NCI-H2196 (cell line): ENCODE results near the gene ZNF860.
"Not testable (repeated sequence)": the region's sequence is repeated elsewhere in the genome, so short reads cannot be mapped to it uniquely, and the experiment has no call there.

ENCODE experiments used
- DNase-seq: peaks from one replicate; lab custom pipeline; 2025; ENCODE audit not compliant: unreplicated experiment; lab: John Stamatoyannopoulos, UW

ZNF860 gene

DNA sequence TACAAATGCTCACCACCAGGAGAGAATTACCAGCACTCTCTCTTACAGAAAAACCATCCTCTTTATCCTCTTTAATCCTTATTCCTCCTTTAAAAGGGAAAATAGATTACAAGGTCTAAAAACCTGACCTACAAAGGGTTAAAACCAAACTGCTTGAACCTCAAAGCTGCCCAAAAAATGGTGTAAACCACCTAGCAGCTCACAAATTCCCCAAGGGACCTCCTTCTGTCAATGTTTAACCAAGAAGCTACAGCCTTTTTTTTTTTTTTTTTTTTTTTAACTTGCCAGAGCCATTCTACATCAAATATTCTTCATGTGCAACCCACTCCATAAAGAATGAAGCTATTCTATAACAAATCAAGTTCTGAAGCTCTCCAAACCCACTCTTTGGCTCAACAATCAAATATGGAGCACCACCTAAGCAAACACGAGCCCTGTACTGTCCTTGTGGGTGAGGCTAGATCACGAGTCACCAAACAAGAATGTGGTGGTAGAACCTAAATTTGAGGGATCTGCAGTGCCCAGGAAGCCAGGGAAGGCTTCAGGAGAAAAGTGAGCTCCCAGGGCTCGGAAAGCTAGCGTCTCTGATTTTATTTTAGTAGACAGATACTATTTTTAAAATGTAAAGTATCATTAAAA, 20.6 kb upstream of the ZNF860 start:
- no peak for DNase-seq

DNA sequence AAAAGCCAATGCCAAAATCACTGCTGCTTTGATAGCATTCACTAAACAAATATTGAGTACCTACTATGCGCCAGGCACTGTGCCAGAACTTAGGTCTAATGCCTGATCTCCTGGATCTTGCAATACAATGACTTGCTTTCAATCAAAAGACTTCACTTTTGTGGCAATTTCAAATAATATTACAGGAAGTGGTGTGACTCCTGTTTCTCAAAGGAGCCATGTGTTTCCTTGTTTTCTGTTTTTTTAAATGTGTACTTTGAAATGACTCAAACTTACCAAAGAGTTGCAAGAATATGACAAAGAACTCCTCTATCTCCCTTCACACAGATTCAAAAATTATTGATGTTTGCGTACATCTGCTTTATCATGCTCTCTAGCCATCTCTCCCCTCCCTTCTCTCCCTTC, 18.7 kb upstream of the ZNF860 start:
- DNase-seq: no peak

DNA sequence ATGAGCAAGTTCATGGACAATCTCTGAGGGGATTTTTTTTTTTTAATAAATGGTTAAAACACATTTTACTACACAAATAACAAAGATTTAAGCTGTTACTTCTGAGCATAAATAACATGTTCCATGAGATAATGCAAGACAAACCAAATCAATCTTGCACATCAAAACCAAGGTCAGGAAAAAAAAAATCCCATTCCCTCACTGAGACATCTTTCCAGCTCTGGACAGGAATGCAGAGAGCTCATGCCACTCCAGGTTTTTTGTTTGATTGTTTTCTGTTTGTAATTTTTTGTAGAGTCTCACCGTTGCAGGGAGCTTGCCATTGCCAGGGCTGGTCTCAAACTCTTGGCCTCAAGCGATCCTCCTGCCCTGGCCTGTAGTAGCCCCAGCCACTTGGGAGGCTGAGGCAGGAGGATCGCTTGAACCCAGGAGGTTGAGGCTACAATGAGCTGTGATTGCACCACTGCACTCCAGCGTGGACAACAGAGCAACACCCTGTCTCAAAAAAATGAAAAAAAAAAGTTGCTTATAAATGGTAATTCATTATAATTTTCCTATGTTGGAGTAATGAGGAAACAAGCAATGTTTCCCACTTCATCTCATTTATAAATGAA, 14.5 kb upstream of the ZNF860 start:
- no peak for DNase-seq

DNA sequence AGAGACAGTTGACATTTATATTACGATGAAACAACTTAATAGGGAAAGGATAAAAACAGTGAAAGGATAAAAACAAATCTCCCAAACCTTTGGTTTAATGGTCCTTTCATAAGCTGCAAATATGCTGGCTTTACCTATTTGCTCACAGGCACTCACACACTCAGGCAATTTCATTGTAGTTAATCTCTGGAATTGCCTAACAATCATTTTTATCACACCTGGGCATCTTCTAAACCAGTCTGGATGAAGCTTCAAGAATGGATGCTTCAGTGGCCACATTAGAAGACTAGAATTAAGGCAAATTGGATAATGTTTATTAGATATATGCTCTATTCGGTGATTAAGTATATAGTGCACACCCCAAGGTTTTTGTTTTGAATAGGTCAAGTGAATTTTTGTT, 14.0 kb upstream of the ZNF860 start:
- no peak for DNase-seq

DNA sequence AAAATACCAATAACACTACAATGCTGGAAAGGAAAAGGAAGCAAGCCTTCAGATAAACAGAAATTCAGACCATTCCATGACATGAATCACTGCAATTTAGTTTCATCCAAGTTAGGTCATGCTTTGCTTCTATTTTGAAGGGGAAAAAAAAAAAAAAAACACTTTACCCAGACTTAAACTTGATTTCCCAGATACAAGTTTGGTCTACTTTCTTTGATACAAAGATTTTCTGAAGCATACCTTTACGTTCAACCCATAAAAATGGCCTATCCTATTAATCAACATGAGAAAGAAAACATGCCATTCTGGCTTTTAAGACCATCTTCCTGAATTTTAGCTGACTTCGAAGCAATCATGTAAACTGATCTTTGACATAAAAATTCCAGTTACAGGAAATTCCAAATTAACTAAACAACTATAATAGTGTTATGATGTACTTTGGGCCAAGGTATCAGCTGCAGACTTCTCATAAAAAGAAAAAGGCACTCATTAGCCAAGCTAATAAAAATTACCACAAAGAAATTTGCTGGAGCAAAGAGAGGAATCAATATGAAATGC, 13.1 kb upstream of the ZNF860 start:
- no peak for DNase-seq

DNA sequence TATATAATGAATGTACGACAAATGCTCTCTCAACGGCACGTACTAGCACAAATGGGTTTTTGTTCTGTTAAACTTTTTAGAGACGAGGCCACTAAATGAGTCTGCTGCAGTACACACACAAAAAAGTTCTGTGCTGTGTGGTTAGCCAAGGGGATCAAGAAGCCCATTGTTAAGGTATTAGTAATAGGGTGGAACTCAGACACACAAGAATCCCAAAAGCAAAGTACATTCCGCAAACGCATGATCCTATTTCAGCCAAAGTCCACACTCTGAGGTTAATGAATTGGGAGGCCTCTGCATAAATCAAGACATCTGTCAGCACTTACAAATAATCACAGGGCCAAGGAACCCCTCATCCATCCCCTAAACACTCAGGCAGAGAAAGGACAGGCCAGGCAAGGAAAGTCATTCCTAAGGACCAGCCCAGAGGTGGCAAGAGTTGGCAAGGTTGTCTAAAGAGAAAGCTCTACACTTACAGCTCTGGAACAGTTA, 12.6 kb upstream of the ZNF860 start:
- DNase-seq: no peak

DNA sequence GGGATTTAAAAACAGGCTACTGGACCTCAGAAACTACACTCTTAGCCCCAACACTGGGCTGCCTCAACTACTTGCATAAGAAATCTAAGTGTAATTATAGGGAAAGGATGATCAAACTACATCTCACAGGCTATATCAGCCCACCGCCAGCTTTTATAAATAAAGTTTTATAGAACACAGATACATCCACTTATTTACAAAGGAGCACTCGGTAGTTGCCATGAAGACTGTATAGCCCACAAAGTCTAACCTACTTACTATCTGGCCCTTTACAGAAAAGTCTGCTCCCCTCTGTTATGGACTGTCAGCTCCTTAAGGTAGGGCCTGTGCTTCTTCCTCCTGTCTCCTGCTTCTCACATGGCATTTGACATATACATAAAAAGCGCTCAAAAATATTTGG, 9.9 kb upstream of the ZNF860 start:
- no peak for DNase-seq

DNA sequence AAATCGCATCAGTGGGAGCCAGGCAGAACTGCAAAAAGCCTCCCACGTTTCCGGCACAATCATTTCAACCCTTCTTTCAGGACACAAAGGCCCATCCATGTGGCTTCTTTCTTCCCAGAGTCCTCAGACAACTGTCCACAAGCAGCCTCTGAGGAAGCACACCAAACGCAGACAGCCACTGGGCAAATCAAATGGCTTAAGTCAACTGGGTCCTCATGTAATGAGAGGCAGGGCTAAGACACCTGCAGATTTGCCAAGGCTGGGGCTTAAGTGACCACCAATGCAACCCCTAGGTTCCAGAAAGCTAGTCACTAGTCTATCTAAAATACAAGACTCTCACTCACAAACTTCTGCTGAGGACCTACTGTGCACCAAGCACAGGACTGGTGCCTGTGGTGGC, 8.5 kb upstream of the ZNF860 start:
- no peak for DNase-seq

DNA sequence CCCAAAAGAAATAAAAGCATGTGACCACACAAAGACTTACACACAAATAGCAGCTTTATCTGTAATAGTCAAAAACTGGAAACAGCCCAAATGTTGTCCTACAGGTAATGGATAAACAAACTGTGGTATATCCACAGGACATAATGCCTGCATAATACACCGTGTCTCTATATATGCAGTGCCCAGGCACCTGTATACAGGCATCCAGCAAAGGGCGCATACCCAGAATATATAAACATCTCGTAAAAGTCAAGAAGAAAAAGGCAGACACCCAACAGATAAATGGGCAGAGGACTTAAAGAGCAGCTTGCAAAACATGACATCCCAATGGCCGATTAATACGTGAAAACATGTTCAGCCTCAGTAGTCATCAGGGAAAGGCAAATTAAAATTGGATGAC, 7.7 kb upstream of the ZNF860 start:
- no peak for DNase-seq

DNA sequence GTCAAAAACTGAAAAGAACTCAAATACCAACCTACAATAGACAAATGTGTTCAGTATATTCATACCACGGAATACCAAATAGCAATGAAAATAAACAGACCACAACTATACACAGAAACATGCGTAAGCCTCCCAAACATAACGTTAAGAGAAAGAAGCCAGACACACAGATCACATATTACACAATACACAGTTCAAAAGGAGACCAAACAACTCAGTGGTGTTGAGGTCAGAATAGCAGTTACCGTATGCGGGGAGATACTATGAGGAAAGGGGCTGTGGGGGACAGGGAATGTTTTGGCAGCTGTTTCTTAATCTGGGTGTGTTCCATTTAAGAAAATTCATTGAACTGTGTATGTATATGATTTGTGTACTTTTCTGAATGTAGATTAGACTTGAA, 7.1 kb upstream of the ZNF860 start:
- DNase-seq: no peak

DNA sequence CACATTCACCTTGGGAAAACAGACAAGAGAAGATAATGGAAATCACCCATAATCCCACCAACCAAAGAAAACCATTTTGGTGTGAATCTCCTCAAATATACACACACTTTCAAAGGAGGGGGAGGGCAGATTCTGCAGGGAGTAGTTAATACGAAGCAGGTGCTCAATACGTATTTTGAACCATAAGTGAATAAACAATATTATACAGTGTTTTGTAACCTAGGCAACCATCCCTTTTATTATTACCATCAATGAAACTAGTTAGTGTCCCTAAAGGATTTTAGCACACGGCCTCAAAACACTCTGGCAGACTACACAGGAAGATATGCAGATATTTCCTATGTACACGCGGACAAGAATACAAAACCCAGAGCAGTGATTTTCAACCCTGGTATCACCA, 6.6 kb upstream of the ZNF860 start:
- DNase-seq: no peak

DNA sequence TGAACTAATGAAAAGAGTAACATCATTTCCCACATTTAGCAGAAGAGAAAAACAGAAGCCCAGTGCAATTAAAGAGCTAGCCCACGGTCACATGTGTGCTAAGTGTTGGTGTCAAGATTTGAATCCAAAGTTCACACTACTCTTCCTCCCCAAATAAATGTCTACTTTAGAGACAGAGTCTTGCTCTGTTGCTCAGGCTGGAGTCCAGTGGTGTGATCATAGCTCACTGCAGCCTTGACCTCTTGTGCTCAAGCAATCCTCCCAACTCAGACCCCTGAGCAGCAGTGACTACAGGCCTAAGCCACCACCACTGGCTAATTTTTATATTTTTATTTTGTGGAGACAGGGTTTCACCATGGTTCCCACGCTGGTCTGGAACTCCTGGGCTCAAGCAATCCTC, 5.2 kb upstream of the ZNF860 start:
- no peak for DNase-seq

DNA sequence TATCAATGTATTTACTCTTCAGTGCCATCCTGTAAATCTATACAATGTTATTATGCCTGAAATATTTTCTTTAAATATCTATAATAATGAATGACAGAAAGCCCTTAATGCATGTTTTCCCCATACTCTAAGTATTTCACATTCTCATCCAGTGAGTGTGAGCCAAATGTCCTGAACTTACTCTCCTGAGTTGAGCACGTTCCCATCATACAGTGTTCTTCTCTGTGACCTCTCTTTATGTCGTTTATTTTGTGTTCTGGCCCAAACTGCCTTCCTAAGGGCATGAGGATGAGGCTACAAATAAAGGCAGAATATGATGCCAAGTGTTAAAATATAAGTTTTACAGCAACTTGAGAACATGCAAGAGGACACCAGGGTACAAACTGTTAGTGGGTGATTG, 3.8 kb upstream of the ZNF860 start:
- no peak for DNase-seq

DNA sequence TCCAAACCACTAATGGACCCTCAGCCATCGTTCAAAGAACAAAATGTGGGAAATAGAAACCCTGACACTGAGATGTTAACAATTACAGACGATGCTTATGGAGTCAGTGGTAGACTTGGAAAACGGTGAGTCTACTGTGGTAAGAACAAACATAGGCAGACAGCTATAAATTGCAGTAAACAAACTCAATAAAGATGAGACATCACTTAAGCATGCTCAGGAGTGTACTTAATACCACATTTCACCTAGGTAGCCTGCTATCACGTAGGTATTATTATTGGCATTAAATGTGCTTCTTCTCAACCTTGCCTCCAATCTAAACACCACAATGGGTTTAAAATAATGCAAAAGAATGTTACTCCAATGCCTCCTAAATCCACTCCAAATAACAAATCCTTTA, 3.0 kb upstream of the ZNF860 start:
- DNase-seq: no peak

DNA sequence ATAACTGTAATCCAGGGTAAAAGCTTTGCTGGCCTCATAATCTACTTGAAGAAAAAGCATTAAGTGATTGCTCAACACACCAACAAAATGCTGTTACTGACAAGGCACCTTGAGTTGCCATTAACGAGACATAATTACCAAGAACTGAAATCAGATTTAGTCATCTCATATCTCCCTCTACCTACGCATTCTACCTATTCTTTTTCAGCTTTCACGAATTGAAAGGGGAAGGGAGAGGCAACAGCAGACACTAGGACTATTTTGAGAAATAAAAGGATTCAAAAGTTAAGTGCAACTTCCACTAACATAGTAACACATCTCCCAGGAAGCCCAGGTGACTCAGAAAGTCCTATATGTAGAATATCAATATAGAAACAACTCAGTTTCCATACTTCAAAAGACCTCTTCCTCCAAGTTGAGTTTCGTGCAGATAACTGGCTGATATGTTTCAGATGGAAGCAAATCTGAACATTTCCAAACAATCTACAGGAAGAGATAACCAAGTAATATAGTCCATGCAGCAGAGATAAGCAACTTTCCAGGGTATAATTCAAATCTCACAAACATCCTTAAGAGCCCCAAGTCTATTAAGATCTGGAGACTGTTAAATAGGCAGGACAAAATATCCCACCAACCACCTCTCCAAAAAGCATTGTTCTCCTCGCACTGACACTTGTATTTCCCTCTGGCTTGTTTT, 2.4 kb upstream of the ZNF860 start:
- DNase-seq: no peak

DNA sequence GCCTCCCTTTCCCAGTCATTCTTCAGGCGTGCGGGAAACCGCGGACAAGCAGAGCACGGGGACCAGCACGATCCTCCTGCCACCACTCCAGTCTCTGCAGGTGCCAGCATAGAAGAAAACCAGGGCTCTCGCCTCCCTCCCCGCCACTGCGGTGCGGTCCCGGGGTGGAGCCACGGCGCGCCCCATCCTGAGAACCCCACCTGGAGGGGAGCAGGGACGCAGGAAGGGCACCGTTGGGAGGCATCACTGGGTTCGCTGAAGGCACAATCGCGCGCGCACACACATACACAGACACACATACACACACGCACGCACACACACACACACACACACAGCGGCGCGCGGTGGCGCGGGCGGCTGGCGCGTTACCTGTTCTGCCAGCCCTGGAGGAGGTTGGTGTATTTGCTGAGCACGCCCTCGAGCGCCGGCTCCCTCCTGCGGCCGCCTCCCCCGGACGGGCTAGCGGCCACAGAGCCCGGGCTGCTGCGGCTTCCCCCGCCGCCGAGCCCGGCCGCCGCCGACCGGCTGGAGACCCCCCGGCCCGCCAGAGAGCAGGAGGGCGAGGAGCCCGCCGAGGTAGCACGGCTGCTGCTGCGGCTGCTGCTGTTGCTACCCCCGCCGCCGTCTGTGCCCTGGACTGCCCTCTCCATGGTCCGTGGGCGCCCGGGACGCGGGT, 882 bp upstream of the ZNF860 start:
- peak; percentile 26 for DNase-seq

DNA sequence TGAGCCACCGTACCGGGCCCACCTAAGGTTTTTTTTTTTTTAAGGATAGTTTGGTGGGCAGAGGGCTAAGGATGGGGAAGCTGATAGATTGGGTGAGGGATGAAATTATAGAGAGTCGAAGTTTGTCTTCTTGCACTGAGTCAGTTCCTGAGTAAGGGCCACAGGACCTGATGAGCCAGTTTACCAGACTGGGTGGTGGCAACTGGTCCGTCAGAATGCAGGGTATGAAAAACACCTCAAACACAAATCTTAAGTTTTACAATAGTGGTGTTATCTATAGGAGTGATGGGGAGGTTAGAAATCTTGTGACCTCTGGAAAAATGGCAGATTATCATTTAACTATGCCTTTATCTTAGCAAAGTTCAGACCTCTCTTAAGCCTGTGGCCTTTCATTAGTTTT, 2.8 kb downstream of the ZNF860 start:
- DNase-seq: no peak

DNA sequence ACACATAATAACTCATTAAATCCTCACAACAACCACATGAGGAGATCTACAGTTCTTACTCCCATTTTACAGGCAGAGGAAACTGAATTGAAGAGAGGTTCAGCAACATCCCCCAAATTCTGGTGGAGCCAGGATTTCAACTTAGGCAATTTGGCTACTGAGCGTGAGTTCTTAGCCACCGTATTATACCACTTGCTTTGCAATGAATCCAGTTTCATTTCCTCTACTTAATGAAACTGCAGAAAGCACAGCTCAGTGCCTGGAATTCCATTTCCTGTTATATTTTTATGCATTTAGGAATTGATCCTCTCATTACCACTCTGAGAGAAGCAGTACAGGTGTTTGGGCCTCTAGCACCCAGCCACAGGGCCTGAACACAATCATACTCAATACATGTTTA, 4.3 kb downstream of the ZNF860 start:
- no peak for DNase-seq

DNA sequence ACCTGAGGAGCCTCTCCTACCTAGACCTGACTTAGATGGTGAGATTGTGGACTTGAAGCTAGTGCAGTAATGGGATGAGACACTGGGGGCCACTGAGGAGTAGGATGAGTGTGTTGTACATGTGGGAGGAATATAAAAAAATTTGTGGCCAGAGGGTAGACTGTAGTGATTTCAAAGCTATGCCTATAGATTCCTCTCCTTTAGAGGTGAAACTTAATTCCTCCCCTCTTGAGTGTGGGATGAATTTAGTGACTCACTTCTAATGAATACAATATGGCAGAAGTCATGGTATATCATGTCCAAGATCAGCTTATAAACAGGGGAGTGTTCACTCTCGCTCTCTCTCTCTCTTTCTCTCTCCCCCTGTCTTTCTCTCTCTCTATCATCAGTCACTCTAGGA, 6.7 kb downstream of the ZNF860 start:
- no peak for DNase-seq

DNA sequence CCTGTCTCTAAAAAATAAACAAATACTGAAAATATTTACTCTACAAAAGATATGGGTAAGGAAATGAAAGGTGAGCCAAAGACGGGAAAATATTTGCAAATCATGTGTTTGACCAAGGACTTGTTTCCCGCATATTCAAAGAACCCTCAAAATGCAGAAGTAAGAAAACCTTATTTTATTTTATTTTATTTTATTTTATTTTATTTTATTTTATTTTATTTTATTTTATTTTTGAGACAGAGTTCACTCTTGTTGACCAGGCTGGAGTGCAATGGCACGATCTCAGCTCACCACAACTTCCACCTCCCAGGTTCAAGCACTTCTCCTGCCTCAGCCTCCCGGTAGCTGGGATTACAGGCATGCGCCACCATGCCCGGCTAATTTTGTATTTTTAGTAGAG, 11.4 kb downstream of the ZNF860 start:
- DNase-seq: not testable (repeated sequence)

DNA sequence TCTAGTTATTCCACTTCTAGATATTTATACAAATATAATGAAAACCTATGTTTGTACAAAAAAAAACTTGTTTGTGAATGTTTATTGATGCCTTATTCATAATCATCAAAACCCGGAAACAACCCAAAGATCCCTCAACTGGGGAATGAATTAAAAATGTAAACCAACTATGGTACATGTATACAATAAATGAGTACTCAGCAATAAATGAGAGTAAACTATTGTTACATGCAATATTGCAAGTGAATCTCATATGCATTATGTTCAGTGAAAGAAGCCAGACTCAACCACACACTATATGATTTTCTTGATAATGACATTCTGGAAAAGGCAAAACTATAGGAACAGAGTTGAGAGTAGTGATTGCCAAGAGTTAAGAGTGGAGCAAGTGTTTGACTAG, 12.3 kb downstream of the ZNF860 start:
- no peak for DNase-seq

DNA sequence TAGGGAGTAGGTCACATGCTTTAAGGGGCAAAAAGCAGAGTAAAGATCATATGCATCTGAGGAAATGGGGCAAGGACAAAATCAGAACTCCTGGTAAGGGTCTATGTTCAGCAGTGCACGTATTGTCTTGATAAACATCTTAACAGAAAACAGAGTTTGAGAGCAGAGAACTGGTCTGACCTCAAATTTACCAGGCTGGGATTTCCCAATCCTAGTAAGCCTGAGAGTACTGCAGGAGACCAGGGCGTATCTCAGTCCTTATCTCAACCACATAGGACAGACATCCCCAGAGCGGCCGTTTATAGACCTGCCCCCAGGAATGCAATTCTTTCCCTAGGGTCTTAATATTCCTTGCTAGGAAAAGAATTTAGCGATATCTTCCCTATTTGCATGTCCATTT, 13.5 kb downstream of the ZNF860 start:
- not testable (repeated sequence) for DNase-seq
